GM18868 (cell line): ENCODE data around the gene SPDYE4.
"Not testable (repeated sequence)": the region's sequence is repeated elsewhere in the genome, so short reads cannot be mapped to it uniquely, and the experiment has no call there.

ENCODE experiments used
- ATAC-seq: cut with Tn5 transposase; IDR thresholded peaks from one replicate; pipeline ENCODE4 v1.9.1; 2021; ENCODE audit warnings: mild to moderate bottlenecking, moderate library complexity; ENCODE audit not compliant: unreplicated experiment

The SPDYE4 gene, protein sequence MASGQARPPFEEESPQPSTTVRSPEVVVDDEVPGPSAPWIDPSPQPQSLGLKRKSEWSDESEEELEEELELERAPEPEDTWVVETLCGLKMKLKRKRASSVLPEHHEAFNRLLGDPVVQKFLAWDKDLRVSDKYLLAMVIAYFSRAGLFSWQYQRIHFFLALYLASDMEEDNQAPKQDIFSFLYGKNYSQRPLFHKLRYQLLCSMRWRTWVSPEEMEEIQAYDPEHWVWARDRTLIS

DNA sequence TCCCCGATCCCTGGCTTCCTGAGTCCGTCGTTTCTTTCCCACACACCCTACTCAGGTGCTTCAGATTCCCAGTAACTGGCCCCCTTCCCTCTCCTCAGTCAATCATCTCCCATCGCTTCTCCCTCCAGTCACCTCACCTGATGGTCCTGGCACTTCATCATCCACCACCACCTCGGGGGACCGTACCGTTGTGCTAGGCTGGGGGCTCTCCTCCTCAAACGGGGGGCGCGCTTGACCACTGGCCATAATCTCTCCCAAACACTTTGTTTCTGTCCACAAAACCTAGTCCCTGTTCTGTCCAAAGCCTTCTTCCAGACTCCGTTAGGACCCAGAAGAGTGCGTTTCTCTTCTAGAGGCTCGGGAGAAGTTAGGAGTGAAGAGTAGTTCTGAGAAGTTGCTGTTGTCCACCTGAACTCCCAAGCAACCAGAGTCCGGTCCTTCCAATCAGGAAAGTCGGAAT lies at the start of gene SPDYE4:
Gene SPDYE4 (minus strand): TSS at position 410 of the 460 bp plus-strand sequence. CDS start 164 bp downstream, at position 246.
- no peak for ATAC-seq

DNA sequence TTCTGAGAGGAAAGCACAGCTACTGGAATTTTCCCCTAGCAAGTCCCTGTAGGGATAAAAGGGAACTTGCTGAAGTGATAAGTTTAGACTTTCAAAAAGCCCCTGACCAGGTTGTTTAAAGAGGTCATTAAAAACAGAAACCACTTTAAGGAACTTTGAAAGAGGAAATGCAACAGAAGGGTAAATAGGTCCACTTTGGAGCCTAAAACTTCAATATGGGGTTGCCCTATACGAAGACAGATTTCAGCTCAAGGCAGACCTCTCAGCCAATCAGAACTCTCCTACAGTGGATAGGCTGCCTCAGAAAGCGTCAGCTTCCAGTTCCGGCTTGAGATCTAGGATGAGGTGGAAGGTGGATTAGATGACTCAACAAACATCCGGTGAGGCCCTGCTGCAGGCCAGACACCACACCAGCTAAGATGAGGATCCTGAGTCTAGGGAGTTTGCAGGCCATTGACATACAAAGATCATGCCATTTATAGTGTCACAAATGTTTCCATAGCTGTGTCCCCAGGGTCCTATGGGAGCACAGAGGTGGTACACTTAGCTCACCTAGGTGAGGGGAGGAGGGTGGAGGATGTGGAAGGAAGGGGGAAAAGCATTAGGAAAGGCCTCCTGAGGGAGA lies 48.7 kb upstream of the SPDYE4 start:
- ATAC-seq = peak; percentile 91

DNA sequence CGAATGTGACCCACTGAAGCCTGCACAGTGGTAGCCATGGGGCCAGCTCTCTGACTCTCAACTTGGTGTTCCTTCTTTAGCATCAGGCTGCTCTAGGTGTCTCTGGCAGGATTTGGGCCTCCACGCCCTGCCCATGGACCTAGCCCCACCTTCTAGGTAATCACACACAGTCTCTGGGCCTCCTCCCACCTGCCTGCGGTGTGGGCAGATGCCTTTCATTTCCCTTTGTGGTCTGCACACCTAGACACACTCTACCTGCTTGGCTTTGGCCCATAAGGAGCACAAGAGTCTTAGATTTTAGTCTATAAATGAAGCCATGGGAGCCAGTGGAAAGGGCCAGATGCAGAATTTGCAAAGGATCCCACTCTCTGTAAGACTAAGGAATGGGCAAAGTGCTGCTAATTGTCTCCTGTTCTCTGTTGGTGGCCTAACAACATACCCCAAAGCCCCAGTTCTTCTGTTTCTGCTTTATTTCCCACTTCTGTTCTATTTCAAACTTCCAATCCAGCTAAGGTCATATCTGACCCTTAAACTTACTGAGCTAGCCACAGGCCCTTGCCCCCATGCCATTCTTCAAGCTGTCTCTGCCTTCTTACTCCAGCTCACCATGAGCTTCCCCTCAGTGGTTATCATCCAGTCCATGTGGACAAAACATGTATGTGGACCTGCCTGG lies 48.0 kb upstream of the SPDYE4 start:
- ATAC-seq = peak; percentile 29

DNA sequence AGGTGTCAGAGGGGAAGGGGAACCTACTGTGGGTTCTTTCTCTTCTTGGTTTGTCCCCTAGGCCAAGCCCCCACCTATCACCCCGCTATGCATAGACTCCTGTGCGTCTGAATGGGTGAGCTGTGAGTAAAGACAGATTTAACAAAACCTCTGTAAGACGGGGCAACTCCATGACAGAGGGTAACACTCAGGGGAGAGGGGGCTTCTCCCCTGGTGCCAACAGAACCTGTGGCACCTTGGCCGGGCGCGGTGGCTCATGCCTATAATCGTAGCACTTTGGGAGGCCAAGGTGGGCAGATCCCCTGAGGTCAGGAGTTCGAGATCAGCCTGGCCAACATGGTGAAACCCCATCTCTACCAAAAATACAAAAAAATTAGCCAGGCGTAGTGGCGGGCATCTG lies 47.0 kb upstream of the SPDYE4 start:
- not testable (repeated sequence) for ATAC-seq

DNA sequence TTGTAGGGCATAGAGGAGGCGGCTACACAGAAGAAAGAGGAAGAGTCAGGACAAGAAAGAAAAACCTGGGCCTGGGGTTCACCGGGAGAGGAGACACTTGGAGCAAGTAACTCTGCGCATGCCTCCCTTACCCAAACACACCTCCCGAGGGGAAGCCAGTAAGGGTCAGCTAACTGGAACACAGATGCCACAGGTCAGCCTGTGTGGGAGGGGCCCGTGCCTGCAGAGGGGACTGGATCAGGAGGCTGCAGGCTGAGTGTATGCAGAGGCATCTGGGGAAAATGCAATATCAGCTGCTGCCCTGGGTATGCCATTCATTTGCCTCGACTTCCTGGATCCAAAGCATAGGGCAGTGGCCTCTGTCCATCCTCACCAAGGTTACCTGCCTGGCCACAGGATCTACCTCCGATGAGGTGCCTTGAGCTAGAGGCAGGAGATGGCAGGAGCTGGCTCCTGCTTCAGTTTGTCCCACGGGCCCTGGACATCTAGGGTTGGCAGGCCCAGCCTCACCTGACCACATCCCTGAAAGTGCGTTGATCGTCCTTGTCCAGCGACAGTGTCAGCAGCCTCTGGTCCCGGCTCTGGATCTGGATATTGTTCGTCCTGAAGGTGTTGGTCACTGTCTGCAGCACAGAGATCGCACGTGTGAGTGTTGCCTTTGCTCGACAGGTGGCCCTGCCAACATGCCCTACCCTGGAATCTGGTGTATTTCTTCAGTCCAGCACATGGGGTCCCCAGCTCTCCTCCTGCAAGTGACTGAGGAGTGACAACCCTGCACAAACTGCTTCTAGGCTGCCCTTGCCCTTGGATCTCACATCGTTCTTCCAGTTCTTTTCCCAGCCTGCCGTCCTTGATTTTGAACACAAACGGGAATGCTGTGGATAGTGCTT lies 45.4 kb upstream of the SPDYE4 start:
- ATAC-seq = no peak

DNA sequence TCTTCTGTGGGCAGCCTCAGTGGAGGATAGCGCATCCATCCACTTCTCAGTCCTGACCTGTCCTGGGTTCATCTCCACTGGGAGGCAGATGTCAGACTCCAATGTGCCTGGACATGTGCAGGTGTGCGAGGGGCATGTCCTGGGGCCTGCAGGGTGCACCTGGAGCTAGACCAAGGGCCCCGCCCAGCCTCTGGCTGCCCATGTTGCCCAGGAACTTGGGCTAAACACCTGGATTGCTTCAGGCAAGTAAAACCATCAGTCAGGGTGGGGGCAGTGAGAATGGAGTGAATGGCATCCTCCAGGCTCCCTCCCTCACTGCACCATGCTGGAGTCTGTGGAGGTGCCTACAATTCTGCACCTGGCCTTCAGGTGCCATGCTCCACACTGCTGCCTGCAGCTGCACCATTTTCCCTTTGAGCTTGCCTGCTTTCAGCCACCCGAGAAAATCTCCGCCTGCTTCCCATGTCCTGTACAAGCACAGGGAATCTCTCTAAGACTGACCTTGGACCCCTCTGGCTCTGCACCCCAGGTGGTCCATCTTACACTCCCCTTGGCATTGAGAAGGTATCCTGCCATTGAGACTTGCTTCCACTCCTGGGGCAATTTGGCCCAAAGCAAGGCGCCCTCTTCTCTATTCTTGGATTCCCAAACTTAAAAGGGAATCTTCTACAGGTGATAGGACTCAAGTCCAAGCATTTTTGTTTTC lies 42.9 kb upstream of the SPDYE4 start:
- ATAC-seq = no peak

DNA sequence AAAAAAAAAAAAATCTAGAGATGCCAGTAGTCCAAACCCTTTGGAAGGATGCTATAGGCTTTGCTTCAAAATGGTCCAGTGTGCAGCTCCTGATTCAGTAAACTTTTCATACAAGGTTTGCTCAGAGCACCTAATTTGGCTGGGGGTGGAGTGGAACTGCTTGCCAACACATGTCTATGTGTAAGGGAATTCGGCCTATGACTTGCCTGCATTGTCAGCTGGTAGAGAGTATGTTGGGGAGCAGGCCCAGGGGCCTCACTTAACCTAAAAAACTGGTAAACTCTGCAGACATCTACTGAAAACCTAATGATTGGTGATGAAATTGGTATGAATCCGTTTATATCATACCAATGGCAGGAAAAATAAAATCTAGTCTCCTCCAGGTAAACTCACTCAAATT lies 42.3 kb upstream of the SPDYE4 start:
- ATAC-seq = no peak

DNA sequence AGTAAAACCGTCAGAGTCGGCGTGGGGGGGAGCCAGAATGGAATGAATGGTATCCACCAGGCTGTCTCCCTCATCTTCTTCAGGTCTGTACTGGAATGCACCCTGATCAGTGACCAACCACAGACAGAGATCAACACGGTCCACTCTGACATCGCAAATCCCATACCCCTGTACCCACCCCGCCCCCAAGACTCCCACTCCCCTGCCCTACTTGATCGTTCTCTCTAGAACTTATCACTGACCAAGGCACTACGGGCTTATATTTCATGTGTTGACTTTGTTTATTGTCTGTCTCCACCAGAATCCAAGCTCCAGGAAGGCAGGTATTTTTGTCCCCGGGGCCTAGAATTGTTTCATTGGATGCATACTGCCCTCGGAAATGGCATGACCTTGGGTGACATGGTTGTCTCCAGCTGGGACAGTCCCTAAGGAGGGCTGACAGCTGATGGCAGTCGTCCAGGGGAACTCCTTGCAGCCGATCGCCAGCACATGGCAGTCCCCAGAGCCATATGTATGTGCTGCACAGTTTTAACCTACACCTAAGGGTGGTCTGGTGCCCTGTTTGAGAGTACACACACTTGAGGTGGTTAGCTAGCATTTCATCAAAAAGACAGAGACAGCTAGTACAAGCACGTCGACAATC lies 41.3 kb upstream of the SPDYE4 start:
- ATAC-seq = no peak

DNA sequence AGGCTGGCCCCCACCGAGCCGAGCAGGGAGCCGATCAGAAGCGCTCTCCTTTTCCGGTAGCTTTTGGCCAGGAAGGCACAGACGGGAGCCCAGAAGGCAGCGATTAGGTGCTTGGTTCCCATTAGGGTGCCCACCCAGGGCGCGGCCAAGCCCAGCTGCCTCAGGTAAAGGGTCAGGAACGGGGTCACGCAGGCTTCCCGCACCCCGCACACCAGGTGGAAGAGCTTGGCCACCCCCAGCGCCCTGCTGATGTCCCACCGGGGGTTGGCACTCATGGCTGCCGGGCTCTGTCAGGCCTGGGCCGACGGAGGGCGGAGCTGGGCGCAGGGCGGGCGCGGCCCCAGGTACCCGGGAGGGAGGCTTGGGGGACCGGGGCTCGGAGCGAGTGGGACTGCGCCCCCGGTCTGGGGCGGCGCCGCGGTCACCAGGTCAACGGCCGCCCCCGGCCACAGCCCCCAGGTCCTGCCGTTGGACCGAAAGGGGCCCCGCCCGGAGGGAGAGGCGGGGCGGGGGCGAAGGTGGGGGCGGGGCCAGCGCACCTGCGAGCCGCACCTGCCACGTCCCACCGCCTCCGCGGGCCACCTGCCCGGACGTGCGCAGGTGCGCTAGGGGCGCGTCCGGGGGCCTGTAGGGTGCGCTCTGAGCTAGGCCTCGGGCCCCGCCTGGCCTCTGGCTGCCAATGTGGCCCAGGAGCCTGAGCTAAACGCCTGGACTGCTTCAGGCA lies 40.7 kb upstream of the SPDYE4 start, which contains the start of gene MFSD6L:
Gene MFSD6L (minus strand): TSS at position 520 of the 724 bp plus-strand sequence. CDS start 245 bp downstream, at position 275.
- no peak for ATAC-seq

DNA sequence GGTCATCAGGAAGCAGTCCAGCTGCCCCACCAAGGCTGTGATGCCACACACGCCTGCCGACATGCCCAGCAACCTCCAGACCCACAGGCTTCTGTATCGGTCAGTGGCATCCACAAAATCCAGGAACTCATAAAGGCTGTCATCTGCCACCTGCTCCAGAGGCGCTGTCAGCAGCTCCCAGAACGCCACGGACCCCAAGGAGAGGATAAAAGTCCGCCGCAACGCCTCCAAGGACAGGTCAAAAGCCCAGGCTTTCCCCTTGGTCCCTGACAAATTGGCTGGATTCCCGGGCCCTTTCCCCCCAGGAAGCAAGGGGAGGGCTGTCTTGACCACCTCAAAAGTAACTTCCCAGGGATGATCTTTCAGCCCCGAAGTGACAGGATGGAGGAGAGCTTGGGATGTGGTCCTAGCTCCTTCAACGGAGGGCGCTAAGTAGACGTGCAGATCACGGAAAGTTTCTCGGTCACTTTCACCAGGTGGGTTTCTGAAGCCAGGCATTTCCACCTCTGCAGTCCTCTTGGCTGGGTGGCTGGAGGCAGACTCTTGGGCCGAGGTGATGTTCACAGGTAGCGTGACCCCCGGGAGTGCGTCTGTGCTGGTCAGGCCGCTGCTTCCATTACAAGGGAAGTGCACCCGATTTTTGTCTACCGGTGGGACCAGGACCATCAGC lies 40.0 kb upstream of the SPDYE4 start:
- no peak for ATAC-seq

DNA sequence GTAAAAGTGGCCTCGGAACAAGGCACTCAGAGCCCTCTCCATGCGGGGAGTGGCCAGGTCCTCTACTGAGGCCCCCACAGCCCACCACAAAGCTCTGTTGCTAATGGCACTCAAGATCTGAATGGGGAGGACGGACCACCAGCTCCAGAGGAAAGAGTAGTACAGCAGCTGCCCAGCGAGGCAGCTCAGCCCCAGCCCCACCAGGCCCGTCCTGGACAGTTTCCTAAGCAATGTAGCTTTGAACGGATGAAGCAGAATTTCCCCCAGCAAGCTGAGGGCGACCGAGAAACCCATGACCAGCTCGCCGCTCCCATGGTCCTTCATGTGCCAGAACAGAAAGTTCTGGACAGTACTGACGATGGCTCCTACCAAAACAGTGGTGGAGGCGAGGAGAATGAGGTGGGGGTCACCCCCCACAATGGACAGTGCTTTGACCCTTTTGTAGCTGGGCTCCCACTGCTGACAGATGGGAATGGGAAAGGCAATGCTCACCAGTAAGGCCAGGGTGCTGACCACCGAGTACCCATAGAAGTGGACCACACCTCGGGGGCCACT lies 39.4 kb upstream of the SPDYE4 start:
- ATAC-seq = no peak

DNA sequence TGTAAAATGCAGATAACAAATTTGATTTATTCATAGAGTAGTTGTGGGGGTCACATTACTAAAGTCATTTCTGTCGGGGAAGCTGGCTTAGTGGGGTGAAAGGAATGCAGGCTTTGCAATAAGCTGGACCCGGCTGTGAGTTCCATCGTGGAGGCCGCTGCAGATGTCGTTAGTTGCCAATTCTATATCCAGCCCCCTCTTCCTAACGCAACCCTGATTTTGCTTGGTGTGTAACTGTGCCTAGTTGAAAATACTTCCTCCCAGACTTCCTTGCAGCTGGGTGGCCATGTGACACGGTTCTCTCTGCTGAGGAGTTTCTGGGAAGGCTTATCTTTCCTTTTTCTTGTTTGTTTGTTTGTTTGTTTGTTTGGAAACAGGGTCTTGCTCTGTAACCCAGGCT lies 36.3 kb upstream of the SPDYE4 start:
- ATAC-seq = no peak

DNA sequence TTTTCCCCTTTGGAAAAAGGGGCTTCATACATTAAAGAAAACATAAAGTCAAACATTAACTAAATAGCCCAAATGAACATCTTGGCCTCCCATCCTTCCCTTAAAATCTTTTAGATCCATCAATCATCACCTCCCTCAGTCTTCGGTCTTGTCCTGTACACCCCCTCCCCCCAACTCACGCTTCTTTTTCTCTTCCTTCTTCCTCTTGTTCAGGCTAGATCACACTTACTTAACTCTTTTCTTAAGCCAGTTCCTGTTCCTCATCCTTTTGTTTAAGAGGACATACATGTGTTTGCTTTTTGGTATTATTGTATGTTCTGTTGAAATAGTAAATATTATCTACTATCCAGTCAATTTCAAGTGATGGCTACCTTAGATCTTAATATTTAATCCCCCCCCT lies 35.3 kb upstream of the SPDYE4 start:
- ATAC-seq = no peak

DNA sequence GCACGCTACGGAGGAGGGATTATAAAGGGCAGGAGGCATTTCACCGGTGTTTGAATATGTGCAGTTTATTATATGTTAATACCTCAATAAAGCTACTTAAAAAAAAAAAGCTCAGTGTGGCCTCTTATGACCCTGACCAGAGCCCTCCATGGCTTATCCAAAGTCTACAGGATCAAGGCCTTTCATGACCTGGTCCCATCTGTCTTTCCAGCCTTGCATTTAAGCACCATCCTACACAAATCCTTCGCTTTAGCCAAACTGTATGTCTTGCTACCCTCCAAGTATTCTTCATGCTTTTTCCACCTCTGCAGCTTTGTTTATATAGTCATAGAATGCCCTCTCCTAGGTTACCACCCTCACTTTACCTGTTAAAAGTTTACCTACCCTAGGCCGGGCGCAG lies 34.3 kb upstream of the SPDYE4 start:
- ATAC-seq = no peak

DNA sequence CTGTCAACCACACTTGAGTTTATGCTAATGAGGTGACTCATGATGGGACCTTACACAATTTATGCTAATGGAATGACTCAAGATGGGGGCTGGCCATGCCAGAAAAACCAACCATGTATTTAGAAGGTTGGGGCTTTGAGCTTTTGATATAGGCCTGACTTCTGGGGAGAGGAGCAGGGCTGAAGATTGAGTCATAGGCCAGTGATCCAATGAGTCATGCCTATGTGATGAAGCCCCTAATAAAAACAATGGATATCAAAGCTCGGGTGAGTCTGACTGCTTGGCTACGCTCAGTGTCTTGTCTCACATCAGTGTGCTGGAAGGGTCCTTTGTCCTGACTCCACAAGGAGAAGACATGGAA lies 33.5 kb upstream of the SPDYE4 start:
- no peak for ATAC-seq

DNA sequence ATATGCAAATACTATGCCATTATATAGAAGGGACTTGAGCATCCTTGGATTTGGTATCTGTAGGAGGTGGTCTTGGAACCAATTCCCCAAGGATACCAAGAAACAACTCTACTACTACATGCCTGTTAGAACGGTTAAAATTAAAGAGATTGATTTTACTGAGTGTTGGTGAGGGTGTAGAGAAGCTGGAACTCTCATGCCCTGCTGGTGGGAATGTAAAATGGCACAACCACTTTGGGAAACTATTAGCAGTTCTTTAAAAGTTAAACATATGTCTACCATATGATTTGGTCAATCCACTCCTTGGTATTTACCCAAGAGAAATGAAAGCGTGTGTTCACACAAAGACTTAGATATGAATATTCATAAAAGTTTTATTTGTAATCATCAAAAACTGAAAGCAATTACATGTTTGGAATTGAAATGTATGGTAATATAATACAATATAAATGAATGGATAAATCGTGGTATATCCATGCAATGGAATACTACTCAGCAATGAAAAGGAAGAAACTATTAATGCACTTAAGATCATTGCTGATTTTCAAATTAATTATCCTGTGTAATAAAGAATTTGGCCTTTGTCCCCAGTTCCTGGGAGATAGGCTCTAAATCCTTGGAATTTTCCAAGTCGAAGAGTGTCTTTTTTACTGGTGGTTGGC lies 33.0 kb upstream of the SPDYE4 start:
- ATAC-seq = no peak

DNA sequence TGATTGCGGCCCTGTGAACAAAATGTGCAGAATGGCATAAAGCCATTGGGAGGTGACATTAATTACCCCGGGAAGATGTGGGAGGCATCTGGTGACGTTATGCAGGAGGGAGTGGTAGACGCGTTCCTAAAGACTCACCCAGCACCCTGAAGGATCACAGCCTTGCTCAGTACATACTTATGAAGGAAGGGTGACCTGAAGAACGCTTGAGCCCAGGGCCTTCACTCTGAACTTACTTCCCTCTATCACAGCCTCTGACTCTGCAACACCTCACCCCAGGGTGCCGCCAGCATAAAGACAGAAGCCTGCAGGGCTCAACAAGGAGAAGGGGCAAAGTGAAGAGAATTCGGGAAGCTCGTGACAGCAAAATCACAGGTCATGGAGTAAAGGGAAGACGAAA lies 31.4 kb upstream of the SPDYE4 start:
- no peak for ATAC-seq

DNA sequence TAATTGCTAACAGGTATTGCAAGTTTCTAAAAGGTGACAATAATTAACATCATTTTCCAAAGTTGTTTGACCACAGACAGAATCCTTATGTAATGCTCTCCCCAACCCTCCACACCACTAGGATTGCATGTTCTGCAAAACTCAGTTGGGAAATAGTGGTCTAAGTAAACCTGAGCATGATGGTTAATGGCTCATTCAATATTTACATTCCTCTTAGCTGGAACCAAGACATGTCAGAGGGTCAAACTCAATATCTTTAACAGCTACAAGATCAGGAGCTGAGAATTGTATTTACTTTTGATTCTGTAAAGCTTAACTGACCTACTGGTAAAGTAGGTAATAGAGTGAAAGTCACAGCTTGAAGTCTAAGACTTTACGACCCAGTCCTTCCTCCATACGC lies 30.7 kb upstream of the SPDYE4 start:
- no peak for ATAC-seq
